A549 (cell line): Measurements from ENCODE around the gene MGLL.

Experiments
- CTCF ChIP-seq: fragments of >200 bp; sonication (Bioruptor Twin); formaldehyde crosslinking; IDR thresholded peaks from 3 replicates; pipeline ENCODE4 v1.5.1; 2016
- HDAC2 ChIP-seq: fragments of 200-600 bp; sonication (generic); IDR thresholded peaks from 2 replicates; pipeline ENCODE4 v1.6.1; 2016
- ZC3H11A ChIP-seq: fragments of 450-650 bp; IDR thresholded peaks from 2 replicates; pipeline ENCODE4 v1.6.1; 2014; ENCODE audit warnings: antibody characterized with exemption, mild to moderate bottlenecking

- no peak for TF ChIP-seq ZC3H11A
- TF ChIP-seq HDAC2: no peak
- peak; percentile 15; the same call in 1 of the 3 replicates for TF ChIP-seq CTCF
These were observed 72.5 kb downstream of the MGLL start for GRCh38 chr3:127749787-127750225.
